Ovary (tissue), 3 donors: ENCODE results near the gene SYT17.

ENCODE experiments used
- EP300 ChIP-seq: sonication (generic); formaldehyde crosslinking; IDR thresholded peaks from one replicate; pipeline ENCODE4 v1.6.1; 2017; ENCODE audit warnings: antibody characterized with exemption
- POLR2A ChIP-seq: fragments of 450-650 bp; IDR thresholded peaks from one replicate; pipeline ENCODE4 v1.6.1; 2017; ENCODE audit warnings: antibody characterized with exemption, mild to moderate bottlenecking, moderate library complexity
- TF ChIP-seq, protein P1 (sequence below), 3 donors: fragments of 450-650 bp in 2 of 3; fragments of 200-600 bp in 1 of 3; IDR thresholded peaks; one replicate each; pipeline versions ENCODE4 v1.5.1 to v1.8.0; 2016 to 2022; ENCODE audit warnings: antibody characterized with exemption in 3 of 3, mild to moderate bottlenecking in 1 of 3
- donor health status: DM: no; HTN: no; CAD: no.

DNA sequence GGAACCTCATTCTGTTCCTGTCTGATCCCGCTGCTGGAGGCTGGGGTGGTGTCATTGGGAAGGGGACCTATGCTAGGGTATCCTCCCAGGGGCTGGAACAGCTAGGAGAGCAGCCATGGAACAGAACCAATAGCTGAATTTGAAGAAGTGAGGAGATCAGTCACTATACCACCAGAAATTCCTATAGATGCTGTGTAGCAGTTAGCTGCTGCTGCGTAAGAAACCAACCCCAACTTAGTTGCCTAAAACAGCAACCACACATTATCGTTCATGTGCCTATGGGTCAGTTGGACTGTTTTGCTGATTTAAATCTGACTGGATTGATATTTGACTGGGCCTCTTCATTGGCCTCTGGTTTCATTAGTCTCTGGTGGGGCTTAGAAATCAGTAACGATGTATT, 20.4 kb upstream of the SYT17 start:
- TF ChIP-seq POLR2A (no peak), EP300 (no peak)
- TF ChIP-seq, protein P1, sequence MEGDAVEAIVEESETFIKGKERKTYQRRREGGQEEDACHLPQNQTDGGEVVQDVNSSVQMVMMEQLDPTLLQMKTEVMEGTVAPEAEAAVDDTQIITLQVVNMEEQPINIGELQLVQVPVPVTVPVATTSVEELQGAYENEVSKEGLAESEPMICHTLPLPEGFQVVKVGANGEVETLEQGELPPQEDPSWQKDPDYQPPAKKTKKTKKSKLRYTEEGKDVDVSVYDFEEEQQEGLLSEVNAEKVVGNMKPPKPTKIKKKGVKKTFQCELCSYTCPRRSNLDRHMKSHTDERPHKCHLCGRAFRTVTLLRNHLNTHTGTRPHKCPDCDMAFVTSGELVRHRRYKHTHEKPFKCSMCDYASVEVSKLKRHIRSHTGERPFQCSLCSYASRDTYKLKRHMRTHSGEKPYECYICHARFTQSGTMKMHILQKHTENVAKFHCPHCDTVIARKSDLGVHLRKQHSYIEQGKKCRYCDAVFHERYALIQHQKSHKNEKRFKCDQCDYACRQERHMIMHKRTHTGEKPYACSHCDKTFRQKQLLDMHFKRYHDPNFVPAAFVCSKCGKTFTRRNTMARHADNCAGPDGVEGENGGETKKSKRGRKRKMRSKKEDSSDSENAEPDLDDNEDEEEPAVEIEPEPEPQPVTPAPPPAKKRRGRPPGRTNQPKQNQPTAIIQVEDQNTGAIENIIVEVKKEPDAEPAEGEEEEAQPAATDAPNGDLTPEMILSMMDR (IDR thresholded peaks at IDR 0.05), result no peak
